Central memory CD4-positive, alpha-beta T cell (primary cell): Measurements from ENCODE around the gene PLOD3.

ENCODE experiments used
- DNase-seq: peaks from one replicate; pipeline ENCODE4 v3.0.0; 2022

The PLOD3 gene

DNA sequence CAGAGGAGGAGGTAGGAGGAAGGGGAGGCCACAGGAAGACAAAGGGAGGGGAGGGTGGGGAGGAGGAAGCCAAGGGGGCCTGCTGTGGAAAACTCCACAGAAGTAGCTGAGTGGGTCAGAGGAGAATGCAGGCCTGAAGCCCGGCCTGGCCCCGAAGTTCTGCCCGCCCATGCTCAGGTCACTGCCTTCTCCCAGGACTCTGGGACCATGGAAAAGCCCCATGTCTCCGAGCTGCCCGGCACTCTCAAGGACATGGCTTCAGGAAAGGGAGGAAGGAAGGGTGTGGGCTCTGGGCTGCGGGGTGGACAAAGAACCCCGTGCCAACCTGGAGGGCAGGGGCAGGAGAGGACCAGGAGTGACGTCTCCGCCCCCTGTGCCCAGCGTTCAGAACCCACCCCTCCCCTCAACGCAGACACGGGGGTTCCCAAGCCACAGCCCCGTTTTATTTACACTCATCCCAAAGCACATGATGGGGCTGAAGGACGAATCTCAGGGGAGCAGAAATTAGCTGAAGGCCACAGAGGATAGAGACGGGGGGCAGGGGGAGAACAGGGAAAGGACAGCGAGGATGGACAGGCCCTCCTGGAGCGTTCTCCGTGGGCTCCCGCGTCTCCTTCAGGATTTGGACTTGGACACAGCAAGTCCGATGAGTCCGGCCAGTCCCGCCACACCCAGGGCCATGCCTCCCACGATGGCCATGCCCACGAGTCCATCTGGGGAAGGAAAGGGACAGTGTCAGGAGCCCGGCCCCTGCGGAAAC lies 22.0 kb upstream of the PLOD3 start:
- no peak for DNase-seq

GRCh38 chr7:101238226-101239182 lies 21.1 kb upstream of the PLOD3 start:
- no peak for DNase-seq

GRCh38 chr7:101237206-101238067 lies 20.1 kb upstream of the PLOD3 start, which contains the start of gene CLDN15:
Gene CLDN15, minus strand, starts transcription at chr7:101237802. Its CDS starts 221 bp downstream, at chr7:101237581.
- no peak for DNase-seq

GRCh38 chr7:101236292-101236835 lies 19.0 kb upstream of the PLOD3 start:
- DNase-seq: no peak

GRCh38 chr7:101235522-101235921 lies 18.1 kb upstream of the PLOD3 start:
- no peak for DNase-seq

- DNase-seq: no peak
Observed at GRCh38 chr7:101235050-101235449, 17.7 kb upstream of the PLOD3 start.

- DNase-seq: no peak
Observed at GRCh38 chr7:101234636-101235035, 17.3 kb upstream of the PLOD3 start.

- DNase-seq: no peak
Observed at GRCh38 chr7:101233907-101234547, 16.6 kb upstream of the PLOD3 start.

GRCh38 chr7:101232141-101232850 lies 14.9 kb upstream of the PLOD3 start:
- no peak for DNase-seq

DNA sequence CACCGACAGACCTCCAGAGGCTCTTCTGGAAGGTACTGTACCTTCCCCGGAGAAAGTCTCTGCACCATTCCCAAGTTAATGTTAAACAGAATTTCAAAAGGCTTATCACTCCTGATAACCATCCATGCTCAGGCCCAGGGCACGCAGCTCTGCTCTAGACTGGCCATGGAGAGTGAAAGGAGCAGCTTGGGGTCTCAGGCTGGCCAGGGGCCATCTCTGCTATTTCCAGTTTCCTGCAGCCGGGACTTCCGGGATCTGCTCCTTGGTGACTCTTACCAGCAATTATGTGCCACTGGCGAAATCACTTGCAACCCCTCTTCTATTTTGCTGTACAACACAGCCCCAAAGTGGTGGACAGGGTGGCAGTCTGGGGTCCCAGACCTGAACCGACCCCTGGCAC lies 14.3 kb upstream of the PLOD3 start:
- no peak for DNase-seq

DNA sequence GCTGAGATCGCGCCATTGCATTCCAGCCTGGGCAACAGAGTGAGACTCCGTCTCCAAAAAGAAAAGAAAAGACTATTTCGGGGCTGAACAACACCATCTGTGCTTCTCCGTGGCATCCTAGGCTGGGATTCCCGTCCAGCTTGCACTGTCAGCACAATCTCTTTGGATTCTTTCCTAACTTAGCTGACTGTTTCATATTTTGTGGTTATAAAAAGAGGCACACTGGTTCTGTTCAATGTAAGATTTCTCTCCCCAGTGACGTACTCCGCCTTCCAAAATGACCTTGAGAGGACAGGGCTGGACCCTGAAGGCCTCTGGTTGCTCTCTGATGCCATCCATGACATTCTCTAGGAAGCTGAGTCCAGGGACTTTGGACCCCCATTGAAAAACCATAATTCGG lies 9.3 kb upstream of the PLOD3 start:
- DNase-seq: no peak

GRCh38 chr7:101225650-101226049 lies 8.3 kb upstream of the PLOD3 start:
- no peak for DNase-seq

DNA sequence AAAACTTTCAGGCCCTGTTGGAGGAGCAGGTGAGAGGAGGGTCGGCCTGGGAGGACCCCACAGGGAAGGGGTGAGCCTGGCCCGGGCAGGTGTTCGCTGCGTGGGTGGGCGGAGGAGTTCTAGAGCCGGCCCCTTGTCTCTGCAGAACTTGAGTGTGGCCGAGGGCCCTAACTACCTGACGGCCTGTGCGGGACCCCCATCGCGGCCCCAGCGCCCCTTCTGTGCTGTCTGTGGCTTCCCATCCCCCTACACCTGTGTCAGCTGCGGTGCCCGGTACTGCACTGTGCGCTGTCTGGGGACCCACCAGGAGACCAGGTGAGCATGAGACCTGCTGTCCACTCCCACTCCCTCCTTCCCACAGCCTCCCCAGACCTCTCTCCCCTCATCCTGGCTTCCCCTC lies 6.1 kb upstream of the PLOD3 start:
- DNase-seq: no peak

GRCh38 chr7:101222275-101222830 lies 5.0 kb upstream of the PLOD3 start:
- DNase-seq: no peak

DNA sequence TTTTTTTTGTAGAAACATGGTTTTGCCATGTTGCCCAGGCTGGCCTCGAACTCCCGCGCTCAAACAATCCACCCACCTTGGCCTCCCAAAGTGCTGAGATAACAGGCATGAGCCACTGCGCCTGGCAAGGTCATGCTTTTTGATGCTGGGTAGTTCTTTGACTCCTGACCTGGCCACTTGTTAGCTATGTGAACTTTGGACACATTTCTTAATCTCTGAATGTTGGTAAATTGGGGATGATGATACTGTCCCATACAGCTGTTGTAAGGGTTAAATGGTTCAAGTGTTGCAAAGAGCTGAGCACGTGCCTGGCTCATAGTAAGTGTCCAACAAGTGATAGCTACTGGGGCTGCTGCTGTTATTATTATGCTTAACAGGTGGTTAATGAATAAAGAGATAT lies 2.9 kb upstream of the PLOD3 start:
- DNase-seq: no peak

DNA sequence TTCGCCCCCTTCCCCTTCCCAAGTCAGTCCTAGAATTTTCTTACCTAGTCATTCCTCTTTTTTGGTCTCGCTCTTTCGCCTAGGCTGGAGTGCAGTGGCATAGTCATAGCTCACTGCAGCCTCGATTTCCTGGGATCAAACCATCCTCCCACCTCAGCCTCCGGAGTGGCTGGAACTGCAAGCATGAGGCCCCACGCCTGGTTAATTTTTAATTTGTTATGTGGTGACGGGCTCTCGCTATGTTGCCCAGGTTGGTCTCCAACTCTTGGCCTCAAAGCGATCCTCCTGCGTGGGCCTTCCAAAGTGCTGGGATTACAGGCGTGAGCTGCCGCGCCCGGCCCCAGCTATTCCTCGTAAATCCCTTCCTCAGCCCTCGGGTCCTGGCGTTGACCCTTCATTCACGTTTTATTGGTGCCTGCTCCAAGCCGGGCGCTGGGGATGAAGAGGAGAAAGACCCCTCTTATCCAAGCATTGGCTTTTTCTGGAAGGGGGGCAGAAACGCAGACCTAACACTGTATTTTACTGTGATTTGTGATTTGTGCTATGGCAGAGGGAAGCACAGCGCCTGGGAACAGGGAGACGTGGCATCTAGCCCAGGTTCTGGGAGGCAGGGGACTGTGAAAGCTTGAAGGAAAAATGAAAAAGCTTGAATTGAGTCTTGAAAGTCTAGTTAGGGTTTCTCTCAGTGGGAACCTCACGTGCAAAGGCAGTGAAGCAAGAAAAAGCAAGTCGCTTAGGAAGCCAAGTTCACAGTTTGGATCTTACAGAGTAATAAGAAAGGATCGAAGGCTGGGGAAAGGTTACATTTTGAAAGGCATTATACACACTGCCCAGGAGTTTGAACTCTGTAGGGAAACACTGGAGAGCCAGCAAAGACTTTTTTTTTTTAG lies 1.1 kb upstream of the PLOD3 start:
- no peak for DNase-seq

DNA sequence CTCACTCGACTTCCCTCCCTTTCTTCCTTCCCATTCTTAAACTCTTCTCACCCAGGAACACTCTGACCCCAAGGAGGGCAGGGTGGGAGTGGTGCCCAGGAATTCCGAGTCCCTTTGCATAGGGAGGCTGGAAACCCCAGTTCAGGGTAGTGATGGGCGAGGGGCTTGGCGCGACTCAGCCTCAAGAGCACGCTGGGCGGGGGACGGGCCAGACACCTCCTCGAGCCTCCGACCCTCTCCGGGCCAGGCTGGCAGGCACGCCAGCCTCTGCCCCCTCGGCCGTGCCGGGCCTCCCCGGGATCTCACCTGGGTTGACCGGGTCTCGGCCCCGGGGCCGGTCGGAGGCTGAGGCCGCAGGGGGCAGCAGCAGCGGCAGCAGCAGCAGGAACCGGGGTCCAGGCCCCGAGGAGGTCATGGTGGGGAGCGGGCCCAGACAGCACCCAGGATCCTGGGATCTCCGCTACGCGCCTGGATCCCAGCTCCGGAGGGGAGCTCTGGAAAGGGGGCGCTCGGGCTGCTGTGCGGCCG lies 457 bp downstream of the PLOD3 start:
- DNase-seq: no peak

GRCh38 chr7:101216001-101216859 lies 1.2 kb downstream of the PLOD3 start:
- DNase-seq: no peak

DNA sequence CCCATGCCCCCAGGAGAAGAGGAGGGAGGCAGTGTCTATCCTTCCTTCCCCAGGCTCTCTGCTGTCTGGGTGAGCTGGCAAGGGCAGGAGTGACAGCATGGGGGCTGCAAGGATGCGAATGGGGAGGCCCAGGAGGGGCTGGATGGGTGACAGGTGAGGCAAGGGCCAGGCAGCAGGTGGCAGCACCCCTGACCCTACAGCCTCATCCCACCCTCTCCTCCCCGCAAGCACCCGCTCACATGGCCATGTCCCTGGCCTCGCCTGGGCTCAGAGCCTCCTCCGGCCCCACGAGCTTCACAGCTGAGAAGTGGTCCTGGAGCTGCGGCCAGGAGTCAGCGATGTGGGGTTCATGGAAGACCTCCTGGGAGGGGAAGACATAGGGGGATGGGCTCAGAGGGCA lies 5.4 kb downstream of the PLOD3 start:
- no peak for DNase-seq
